ENCODE measurements around the gene STOML2. TPM values are rescaled to one million over a fixed set of nuclear protein-coding genes. Genes with fewer than 3 reads are reported as not detected.

Gene STOML2
- total RNA-seq, 1 experiment from 2014 or later, result 109 TPM

GRCh38 chr9:35114113-35114839 lies 11.3 kb upstream of the STOML2 start:
- peaks cover 8% of the 10 kb centered on the region; the same call in 1 of the 2 replicates for H3F3A ChIP-seq (ENCODE audit: insufficient read depth, low read depth)
- 0 out of 2 replicates have a peak, but pooled peaks cover 4% of the 10 kb centered on the region for H3K79me2 ChIP-seq (ENCODE audit: low read depth)
- no peaks in the 10 kb centered on the region for H4K20me1 ChIP-seq (ENCODE audit: insufficient read depth)
- peak overlapping the region; percentile 69; the same call in 1 of the 2 replicates for H3K4me3 ChIP-seq
- CTCF ChIA-PET, result no interaction called here
- no peaks in the 10 kb centered on the region for H3K9me3 ChIP-seq (ENCODE audit: insufficient read depth, low read depth)
- no peak for TF ChIP-seq CTCF (conservative IDR thresholded peaks at IDR 0.05)
- TF ChIP-seq EZH2 (IDR thresholded peaks at IDR 0.05; ENCODE audit: low read depth), result no peak
- H3K4me1 ChIP-seq (replicated peaks; ENCODE audit: insufficient read depth), result peaks cover 33% of the 10 kb centered on the region
- no peaks in the 10 kb centered on the region for H3K36me3 ChIP-seq (ENCODE audit: low read depth)
- H2AFZ ChIP-seq, result no peak overlapping the region
- POLR2A ChIA-PET (ENCODE audit: unreplicated experiment), result no interaction called here
- peak; percentile 50 to 72 for DNase-seq
- intact Hi-C loops (cut with micrococcal nuclease; ENCODE audit: unreplicated experiment), result loop anchor here (5.0 to 10.0 kb wide), 2 partner anchors 447 to 491 kb away; partner anchors contain the start of gene TESK1
- peak overlapping the region; percentile 96 for H3K4me2 ChIP-seq
- H3K27ac ChIP-seq, result no peak overlapping the region
- no peaks in the 10 kb centered on the region for H3K27me3 ChIP-seq (ENCODE audit: insufficient read depth, low read depth)
- no peaks in the 10 kb centered on the region for H3K9me2 ChIP-seq (ENCODE audit: insufficient read depth)
- BruUV-seq (replicated peaks), result TSS peak; percentile 22

- Histone ChIP-seq H3K27me3 (ENCODE audit: insufficient read depth, low read depth) (no peaks in the 10 kb centered on the region), H2AFZ (no peak overlapping the region), H3K36me3 (ENCODE audit: low read depth) (no peaks in the 10 kb centered on the region), H3K9me3 (ENCODE audit: insufficient read depth, low read depth) (no peaks in the 10 kb centered on the region), H3K79me2 (ENCODE audit: low read depth) (0 out of 2 replicates have a peak, but pooled peaks cover 4% of the 10 kb centered on the region), H3K4me3 (no peak overlapping the region), H3K27ac (no peak overlapping the region), H3K4me2 (peak overlapping the region; percentile 77), H4K20me1 (ENCODE audit: insufficient read depth) (no peaks in the 10 kb centered on the region), H3K4me1 (replicated peaks; ENCODE audit: insufficient read depth) (peaks cover 33% of the 10 kb centered on the region), H3K9me2 (ENCODE audit: insufficient read depth) (no peaks in the 10 kb centered on the region), H3F3A (ENCODE audit: insufficient read depth, low read depth) (peaks cover 8% of the 10 kb centered on the region; the same call in 1 of the 2 replicates)
- no peak for DNase-seq
- TF ChIP-seq CTCF (conservative IDR thresholded peaks at IDR 0.05) (no peak), EZH2 (IDR thresholded peaks at IDR 0.05; ENCODE audit: low read depth) (no peak)
- ChIA-PET POLR2A (ENCODE audit: unreplicated experiment) (interaction anchor here (0.6 kb wide), 1 partner anchor 1675 kb away, joined by 4 read pairs; no protein-coding TSS in a partner anchor), CTCF (no interaction called here)
- no TSS peak for BruUV-seq (replicated peaks)
- intact Hi-C loops (cut with micrococcal nuclease; ENCODE audit: unreplicated experiment), result loop anchor here (5.0 to 10.0 kb wide), 2 partner anchors 445 to 492 kb away; partner anchors contain the start of gene TESK1
These were observed 9.5 kb upstream of the STOML2 start for GRCh38 chr9:35112257-35113020.

Data from PC-9 (cell line).